Measurements from ENCODE around the gene UBAP1L. TPM values are rescaled to one million over a fixed set of nuclear protein-coding genes. Genes with fewer than 3 reads are reported as not detected.

UBAP1L gene
- total RNA-seq: 2.4 and 2.7 TPM in 2 replicates

DNA sequence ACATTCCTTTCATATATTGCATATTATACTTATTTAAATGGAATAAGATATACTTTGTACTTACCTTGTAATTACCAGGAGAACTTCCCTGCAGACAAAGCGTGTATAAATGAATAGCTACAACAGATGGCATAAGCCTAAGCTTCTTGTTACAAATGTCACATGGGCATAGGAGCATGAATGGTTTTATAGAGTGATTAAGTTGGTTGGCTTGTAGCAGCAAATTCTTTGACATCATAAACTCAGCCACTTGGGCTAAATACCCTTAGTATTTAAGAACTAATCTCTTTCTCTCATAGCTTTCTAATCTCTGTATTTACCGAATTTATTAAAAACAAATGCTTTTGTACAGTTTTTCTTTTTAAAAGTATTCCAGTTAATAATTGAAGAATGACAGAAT, at the start of gene UBAP1L:
UBAP1L (minus strand) TSS at position 115 of the 400 bp plus-strand sequence. CDS start 8,985 bp downstream, outside the sequence.

DNA sequence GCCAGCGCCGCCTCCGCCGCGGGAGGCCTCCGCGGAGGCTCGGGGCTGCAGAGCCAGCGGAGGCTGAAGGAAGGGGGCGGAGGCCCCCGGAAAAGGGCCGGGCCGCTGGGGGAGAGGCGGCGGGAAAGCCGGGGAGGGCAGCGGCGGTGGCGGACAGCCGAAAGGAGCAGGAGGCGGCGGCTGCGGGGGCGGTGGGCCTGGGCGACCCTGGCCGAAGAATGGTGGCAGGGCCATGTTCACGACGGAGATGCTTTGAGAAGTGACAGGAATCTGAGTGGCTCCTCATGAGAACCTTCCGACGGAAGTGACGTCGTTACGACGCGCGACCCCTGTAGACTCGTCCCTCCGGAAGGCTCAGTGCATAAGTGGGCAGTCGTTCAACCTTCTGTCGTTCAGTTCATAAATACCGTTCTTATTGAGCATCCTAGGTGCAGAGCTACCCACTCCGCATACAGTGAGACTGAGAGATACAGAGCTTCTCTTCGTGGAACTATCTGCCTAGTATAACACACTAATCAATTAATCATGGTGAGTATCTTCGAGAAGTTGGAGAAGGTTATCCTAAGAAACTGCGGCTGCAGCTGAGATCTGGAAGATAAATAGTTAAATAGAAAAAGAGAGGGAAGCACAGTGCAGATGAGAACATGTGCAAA, 18.7 kb upstream of the UBAP1L start, which contains the start of gene PDCD7:
PDCD7 (minus strand) TSS at position 261 of the 653 bp plus-strand sequence; CDS start at position 234, 27 bp downstream.

DNA sequence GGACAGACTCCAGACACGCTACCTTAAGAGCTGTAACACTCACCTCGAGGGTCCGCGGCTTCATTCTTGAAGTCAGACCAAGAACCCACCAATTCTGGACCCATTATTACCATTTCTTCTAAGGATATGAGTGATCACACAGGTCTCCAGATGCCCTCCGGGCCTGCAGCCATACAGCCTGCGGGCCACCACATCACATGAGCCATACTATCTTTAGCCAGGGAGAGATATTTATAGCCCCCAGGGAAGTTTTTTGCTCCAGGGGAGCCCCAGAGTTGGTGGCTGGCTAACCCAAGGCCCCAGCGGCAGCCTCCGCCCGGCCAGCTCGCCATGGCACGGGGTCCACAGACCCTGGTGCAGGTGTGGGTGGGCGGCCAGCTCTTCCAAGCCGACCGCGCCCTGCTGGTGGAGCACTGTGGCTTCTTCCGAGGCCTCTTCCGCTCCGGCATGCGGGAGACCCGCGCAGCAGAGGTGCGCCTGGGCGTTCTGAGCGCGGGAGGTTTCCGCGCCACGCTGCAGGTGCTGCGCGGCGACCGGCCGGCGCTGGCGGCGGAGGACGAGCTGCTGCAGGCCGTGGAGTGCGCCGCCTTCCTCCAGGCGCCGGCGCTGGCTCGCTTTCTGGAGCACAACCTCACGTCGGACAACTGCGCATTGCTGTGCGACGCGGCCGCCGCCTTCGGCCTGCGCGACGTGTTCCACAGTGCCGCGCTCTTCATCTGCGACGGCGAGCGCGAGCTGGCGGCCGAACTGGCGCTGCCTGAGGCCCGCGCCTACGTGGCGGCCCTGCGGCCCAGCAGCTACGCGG, 38.3 kb downstream of the UBAP1L start, which contains the start of gene KBTBD13:
KBTBD13 (plus strand) TSS at position 261 of the 805 bp plus-strand sequence; CDS start at position 331, 70 bp downstream.

DNA sequence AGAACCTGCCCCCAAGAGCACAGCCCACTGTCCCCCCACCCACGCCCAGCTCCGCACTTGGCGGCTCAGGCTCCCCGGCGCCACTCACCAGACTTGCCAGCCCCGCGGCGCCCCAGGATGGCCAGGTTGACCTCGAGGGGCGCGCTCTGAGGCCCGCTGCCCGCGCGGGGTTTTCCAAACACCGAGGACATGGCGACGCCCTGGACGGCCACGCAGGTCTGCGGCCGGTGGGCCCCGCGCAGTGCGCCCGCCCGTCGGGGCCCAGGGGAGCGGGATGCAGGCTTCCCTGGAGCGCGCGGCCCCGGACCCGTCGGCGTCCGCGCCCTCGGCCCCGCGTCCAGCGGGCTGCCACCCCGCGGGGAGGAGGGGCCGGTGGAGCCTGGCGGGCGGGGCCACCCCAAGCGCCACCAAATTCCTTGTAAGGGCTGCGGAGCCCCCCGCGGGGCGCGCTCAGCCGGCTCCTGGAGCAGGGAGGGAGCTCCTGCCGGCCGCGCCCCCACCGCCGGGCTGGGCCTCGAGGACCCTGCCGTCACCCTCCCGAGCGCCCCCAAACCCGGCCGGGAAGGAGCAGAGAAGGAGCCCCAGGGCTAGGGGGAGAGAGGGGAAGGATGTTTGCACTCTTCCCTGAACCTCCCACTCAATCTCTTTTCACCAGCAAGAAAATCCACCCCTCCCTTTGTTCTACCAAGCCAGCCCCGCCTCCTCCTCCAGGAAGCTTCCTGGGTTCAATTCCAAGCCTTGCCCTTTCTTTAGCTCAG, 47.2 kb downstream of the UBAP1L start, which contains the start of gene RASL12:
RASL12 (minus strand) TSS at position 347 of the 758 bp plus-strand sequence; CDS start at position 191, 156 bp downstream.

DNA sequence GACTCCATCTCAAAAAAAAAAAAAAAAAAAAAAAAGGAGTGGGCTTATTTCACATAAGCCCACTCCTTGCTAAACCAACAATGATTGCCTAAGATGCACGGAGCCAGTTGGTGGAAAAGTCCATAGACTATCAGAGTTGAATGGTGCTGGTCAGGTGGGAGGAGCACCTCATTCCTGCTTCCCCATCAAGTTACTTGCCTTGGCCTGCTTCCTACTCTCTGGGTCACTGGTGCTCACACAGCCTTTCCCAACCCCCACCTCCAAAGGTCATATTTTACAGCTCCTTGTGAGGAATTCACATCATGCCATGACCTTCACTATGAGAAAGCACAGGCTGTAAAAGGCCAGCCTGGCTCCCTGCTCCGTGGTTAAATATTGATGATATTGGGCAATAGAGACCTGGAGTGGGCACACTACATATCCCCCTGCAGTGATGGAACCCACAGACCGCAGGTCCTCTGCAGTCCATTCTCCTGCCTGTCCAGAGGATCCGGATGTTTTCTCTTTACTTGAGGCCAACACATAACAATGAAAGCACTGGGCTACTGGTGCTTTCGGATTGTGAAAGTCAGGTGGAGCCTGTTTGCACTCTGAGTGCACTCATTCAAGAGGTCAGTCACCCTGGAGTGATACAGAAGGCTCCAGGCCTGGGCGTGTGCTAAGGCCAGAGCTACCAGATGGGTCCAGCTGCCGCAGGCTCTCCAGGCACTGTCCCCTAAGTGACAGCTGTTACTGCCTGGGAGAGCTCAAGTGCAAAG, 70.1 kb downstream of the UBAP1L start, which contains the start of gene SLC51B:
SLC51B (plus strand) TSS at position 664 of the 758 bp plus-strand sequence. CDS start 4,618 bp downstream, outside the sequence.

Small RNA genes within 50 kb of the gene (small RNA-seq; reads per million reads assigned to genes)
- not detected for gene AC013553.1

Other genes with a start within 250 kb of the UBAP1L start
- gene ANKDD1A, start 203.3 kb downstream of the UBAP1L start, total RNA-seq: 6.4 and 10.6 TPM in 2 replicates
- 100 and 112 TPM in 2 replicates for gene SPG21, start 125.3 kb downstream of the UBAP1L start, total RNA-seq
- 23.1 and 26.1 TPM in 2 replicates for gene MTFMT, start 85.6 kb downstream of the UBAP1L start, total RNA-seq
- gene SLC51B, start 69.8 kb downstream of the UBAP1L start, total RNA-seq: not detected in 2 replicates
- gene RASL12, start 47.2 kb downstream of the UBAP1L start, total RNA-seq: 0.52 and 0.76 TPM in 2 replicates
- gene KBTBD13, start 38.5 kb downstream of the UBAP1L start, total RNA-seq: not detected in 2 replicates
- gene PDCD7, start 18.6 kb upstream of the UBAP1L start, total RNA-seq: 24.5 and 24.6 TPM in 2 replicates
- gene CLPX, start 70.1 kb upstream of the UBAP1L start, total RNA-seq: 59.7 and 62.5 TPM in 2 replicates
- gene CILP, start 96.3 kb upstream of the UBAP1L start, total RNA-seq: 4.6 and 13.8 TPM in 2 replicates
- gene PARP16, start 171.7 kb upstream of the UBAP1L start, total RNA-seq: 6.7 and 8.9 TPM in 2 replicates
- gene RNU5A-1, start 180.9 kb upstream of the UBAP1L start, total RNA-seq: not detected in 2 replicates
- not detected in 2 replicates for gene RNU5B-1, start 189.5 kb upstream of the UBAP1L start, total RNA-seq

Data from articular chondrocyte of knee joint (primary cell).